ENCODE results near the gene SSC4D. TPM values are rescaled to one million over a fixed set of nuclear protein-coding genes. Genes with fewer than 3 reads are reported as not detected.
"Not testable (repeated sequence)": the region's sequence is repeated elsewhere in the genome, so short reads cannot be mapped to it uniquely, and the experiment has no call there.

Gene SSC4D
- total and polyA plus RNA-seq, 10 donors, result 0.11 to 1.5 (median 0.66) TPM

DNA sequence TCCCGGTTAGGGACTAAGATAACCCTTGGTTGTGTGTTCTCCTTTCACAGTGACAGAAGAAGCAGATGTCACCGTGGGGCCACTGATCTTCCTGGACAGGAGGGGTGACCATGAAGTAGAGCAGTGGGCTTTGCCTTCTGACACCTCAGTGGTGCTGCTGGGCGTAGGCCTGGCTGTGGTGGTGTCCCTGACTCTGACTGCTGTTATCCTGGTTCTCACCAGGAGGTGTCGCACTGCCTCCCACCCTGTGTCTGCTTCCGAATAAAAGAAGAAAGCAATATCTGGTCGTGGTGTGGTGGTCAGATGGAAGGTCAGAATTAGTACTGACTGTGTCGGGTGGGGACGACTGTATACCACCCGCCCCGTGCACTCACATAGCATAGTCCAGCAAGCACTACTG, 32.3 kb upstream of the SSC4D start:
- H3K9me3 ChIP-seq; H3K4me3 ChIP-seq; H3K27me3 ChIP-seq (replicated peaks in 1 of 7); intact Hi-C loops (cut with DNase I; ENCODE audit: low total_unique reads); H3K27ac ChIP-seq; H3K36me3 ChIP-seq; DNase-seq: not testable (repeated sequence)
- peaks cover 0 to 12% (median 4%) of the 10 kb centered on the region in 6 donors for H3K4me1 ChIP-seq
- TF ChIP-seq, protein P1, sequence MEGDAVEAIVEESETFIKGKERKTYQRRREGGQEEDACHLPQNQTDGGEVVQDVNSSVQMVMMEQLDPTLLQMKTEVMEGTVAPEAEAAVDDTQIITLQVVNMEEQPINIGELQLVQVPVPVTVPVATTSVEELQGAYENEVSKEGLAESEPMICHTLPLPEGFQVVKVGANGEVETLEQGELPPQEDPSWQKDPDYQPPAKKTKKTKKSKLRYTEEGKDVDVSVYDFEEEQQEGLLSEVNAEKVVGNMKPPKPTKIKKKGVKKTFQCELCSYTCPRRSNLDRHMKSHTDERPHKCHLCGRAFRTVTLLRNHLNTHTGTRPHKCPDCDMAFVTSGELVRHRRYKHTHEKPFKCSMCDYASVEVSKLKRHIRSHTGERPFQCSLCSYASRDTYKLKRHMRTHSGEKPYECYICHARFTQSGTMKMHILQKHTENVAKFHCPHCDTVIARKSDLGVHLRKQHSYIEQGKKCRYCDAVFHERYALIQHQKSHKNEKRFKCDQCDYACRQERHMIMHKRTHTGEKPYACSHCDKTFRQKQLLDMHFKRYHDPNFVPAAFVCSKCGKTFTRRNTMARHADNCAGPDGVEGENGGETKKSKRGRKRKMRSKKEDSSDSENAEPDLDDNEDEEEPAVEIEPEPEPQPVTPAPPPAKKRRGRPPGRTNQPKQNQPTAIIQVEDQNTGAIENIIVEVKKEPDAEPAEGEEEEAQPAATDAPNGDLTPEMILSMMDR (IDR thresholded peaks at IDR 0.05 in 8 of 11, conservative IDR thresholded peaks at IDR 0.05 in 3 of 11), result peak in 1 of 11 experiments; percentile 13
- WGBS, 5 donors, result 55 to 100% (median 100%) methylated on average over 1 to 2 of the region's 10 CpGs; no CpG with 5 or more reads in 1 of the 5 donors

DNA sequence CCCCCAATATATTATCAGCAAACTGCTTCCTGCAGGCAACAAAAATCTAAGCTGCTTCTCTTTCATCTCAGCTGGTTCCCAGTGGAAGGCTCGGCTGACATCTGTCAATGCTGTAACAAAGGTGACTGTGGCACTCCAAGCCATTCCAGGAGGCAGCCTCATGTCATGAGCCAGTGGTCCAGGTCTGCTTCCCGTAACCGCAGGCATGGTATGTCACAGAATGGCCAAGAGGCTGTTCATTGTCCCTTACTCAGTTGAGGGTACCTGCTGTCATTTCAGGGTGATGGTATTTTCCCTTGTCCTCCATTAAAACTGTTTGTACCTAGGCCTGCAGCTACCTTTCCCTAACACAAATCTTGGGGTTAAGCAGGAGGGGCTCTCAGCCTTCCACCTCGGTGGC, 30.9 kb upstream of the SSC4D start:
- intact Hi-C loops (cut with DNase I; ENCODE audit: low total_unique reads); H3K9me3 ChIP-seq; H3K27ac ChIP-seq; H3K4me1 ChIP-seq; H3K4me3 ChIP-seq; H3K27me3 ChIP-seq (replicated peaks in 1 of 7); H3K36me3 ChIP-seq; DNase-seq: not testable (repeated sequence)
- WGBS, 5 donors, result 91 to 96% (median 95%) methylated on average over 3 to 4 of the region's 4 CpGs

DNA sequence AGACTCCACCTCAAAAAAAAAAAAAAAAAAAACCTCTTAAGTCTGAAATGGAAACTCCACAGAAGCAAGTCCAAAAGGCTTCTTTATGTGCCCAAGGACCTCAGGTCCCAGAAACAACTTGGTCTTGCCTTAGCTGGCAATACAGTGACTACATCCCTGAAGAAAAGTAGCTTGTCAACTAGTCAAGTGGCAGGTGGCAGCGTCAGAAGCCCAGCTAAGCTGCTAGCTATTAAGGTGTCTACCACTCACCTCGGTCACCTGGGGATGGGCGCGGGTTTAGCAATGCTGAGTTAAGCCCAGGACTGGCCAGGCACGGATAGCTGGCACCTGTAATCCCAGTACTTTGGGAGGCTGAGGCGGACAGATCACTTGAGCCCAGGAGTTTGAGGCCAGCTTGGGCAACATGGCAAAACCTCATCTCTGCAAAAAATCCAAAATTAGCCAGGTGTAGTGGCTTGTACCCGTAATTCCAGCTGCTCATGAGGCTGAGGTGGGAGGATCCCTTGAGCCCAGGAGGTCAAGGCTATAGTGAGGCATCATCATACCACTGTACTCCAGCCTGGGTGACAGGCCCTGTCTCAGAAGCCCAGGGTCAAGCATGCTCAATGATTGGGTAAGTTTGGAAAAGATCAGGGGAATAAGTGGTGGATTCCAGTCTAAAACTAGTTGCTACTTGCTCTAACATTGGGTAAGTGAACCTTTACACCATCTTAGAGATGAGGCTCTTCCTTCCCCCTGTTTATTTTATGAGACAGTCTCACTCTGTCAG, 29.8 kb upstream of the SSC4D start:
- DNase-seq; H3K27ac ChIP-seq; H3K9me3 ChIP-seq; intact Hi-C loops (cut with DNase I; ENCODE audit: low total_unique reads); H3K4me1 ChIP-seq; H3K27me3 ChIP-seq (replicated peaks in 1 of 7); H3K4me3 ChIP-seq: not testable (repeated sequence)
- H3K36me3 ChIP-seq, result peaks cover 0 to 15% (median 0%) of the 10 kb centered on the region in 6 donors
- WGBS, 5 donors, result 86 to 96% (median 94%) methylated on average over 4 of the region's 7 CpGs; no CpG with 5 or more reads in 2 of the 5 donors

DNA sequence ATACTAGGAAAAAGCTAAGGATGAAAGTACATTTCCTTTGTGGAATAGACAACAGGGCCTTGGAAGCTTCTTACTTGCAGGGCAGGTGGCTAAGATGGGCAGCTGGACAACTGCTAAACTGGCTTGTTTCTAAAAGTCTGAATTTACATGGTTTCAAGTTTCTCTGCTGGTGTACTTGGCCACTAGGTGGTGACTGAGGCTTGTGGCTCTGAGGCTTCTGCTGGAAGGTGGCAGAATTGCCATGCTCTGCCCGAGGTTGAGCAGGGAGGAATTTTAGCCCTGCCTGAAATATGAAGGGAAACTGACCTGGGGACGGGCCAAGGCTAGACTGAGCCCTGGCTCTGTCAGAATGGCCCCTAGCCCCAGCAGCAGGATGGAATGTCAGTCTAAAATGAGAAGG, 28.4 kb upstream of the SSC4D start:
- peak; percentile 85 for DNase-seq
- 0 to 24% (median 0%) methylated on average over 1 to 2 of the region's 2 CpGs for WGBS, 5 donors
- H3K4me1 ChIP-seq; H3K4me3 ChIP-seq; intact Hi-C loops (cut with DNase I; ENCODE audit: low total_unique reads); H3K9me3 ChIP-seq; H3K27me3 ChIP-seq (replicated peaks in 1 of 7): not testable (repeated sequence)
- TF ChIP-seq POLR2AphosphoS5 (IDR thresholded peaks at IDR 0.05), result peak in 1 of 3 donors; percentile 35
- TF ChIP-seq, protein P1 (IDR thresholded peaks at IDR 0.05 in 8 of 11, conservative IDR thresholded peaks at IDR 0.05 in 3 of 11), result peak in 8 of 11 experiments; percentile 19 to 71 (median 56)
- H3K36me3 ChIP-seq, result peaks cover 0 to 15% (median 0%) of the 10 kb centered on the region in 6 donors
- H3K27ac ChIP-seq, result peak overlapping the region in 1 of 8 donors; percentile 14

DNA sequence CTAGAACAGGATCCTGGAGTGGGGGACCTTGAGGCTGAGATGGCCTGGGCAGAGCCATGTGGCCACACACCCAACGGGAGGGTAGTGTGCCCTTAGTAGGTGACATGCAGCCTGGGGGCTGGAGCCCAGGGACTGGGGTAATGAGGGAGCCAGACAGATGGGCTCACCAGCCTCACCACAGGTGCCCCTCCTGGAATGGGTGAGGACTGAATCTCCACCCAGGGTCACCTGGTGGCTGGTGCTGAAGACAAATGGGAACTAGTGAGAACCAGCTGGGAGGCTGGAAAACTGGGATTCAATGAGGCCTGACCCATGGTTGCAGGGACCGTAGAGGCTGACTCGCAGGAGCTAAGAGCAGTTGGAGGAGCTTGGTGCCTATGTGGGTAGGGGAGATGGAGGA, 21.3 kb upstream of the SSC4D start:
- peaks cover 0 to 10% (median 0%) of the 10 kb centered on the region in 6 donors for H3K4me1 ChIP-seq
- TF ChIP-seq POLR2A (IDR thresholded peaks at IDR 0.05), result no peak
- no peak for TF ChIP-seq POLR2AphosphoS5 (IDR thresholded peaks at IDR 0.05)
- TF ChIP-seq, protein P1 (IDR thresholded peaks at IDR 0.05 in 8 of 11, conservative IDR thresholded peaks at IDR 0.05 in 3 of 11), result no peak
- H3K27ac ChIP-seq, result no peak overlapping the region
- no peak for DNase-seq
- H3K36me3 ChIP-seq, result peaks cover 0 to 10% (median 0%) of the 10 kb centered on the region in 6 donors
- no peaks in the 10 kb centered on the region for H3K27me3 ChIP-seq (replicated peaks in 1 of 7)
- 86 to 98% (median 93%) methylated on average over 3 of the region's 3 CpGs for WGBS, 5 donors
- H3K9me3 ChIP-seq, result no peaks in the 10 kb centered on the region
- intact Hi-C loops (cut with DNase I; ENCODE audit: low total_unique reads), result no loop called here
- no peak overlapping the region for H3K4me3 ChIP-seq

All from spleen (tissue), 11 donors.